ENCODE data around the gene TXNDC9.
"Not testable (repeated sequence)": the region's sequence is repeated elsewhere in the genome, so short reads cannot be mapped to it uniquely, and the experiment has no call there.

TXNDC9 gene

DNA sequence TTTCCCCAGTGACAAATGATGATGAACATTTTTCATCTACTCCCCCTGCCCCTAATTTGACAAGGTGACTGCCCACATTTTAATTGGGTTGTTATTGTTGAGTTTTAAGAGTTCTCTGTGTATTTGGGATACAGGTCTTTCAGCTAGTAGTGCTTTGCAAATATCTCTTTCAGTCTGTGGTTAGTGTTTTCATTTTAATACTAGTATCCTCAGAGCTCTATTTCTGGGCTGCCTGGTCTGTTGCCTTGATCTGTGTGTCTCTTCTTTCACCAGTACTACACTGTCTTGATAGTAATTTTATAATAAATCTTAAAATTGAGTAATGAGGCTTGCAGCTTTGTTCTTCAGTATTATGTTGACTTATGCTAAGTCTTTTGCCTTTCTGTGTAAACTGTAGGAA is 20.7 kb upstream of the TXNDC9 start:
- no peak for ATAC-seq (ENCODE audit: low read depth)
- no peaks in the 10 kb centered on the region for H3K9me3 ChIP-seq (ENCODE audit: severe bottlenecking)
- TF ChIP-seq, protein P1, sequence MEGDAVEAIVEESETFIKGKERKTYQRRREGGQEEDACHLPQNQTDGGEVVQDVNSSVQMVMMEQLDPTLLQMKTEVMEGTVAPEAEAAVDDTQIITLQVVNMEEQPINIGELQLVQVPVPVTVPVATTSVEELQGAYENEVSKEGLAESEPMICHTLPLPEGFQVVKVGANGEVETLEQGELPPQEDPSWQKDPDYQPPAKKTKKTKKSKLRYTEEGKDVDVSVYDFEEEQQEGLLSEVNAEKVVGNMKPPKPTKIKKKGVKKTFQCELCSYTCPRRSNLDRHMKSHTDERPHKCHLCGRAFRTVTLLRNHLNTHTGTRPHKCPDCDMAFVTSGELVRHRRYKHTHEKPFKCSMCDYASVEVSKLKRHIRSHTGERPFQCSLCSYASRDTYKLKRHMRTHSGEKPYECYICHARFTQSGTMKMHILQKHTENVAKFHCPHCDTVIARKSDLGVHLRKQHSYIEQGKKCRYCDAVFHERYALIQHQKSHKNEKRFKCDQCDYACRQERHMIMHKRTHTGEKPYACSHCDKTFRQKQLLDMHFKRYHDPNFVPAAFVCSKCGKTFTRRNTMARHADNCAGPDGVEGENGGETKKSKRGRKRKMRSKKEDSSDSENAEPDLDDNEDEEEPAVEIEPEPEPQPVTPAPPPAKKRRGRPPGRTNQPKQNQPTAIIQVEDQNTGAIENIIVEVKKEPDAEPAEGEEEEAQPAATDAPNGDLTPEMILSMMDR (IDR thresholded peaks at IDR 0.05; ENCODE audit: poor library complexity, severe bottlenecking) = no peak
- H3K36me3 ChIP-seq (ENCODE audit: low read depth) = peaks cover 25% of the 10 kb centered on the region
- no peak for DNase-seq (ENCODE audit: low spot score)
- no peak overlapping the region for H3K4me3 ChIP-seq (ENCODE audit: severe bottlenecking)
- H3K4me1 ChIP-seq (ENCODE audit: insufficient read depth, poor library complexity, severe bottlenecking) = peaks cover 5% of the 10 kb centered on the region
- H3K27ac ChIP-seq (ENCODE audit: poor library complexity, severe bottlenecking) = no peak overlapping the region
- no peaks in the 10 kb centered on the region for H3K27me3 ChIP-seq (ENCODE audit: insufficient read depth, poor library complexity, severe bottlenecking)

DNA sequence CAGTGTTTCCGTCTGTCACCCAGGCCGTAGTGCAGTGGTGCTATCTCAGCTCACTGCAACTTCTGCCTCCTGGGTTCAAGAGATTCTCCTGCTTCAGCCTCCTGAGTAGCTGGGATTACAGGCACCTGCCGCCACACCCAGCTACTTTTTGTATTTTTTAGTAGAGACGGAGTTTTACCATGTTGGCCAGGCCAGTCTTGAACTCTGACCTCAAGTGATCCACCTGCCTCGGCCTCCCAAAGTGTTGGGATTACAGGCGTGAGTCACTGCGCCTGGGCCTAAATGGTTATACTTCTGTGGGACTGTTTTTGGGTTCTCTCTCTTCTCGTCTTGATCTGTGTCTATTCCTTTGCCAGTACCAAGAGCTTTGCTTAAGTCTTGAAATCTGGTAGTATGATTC is 18.7 kb upstream of the TXNDC9 start:
- H3K4me1 ChIP-seq (ENCODE audit: insufficient read depth, poor library complexity, severe bottlenecking); H3K36me3 ChIP-seq (ENCODE audit: low read depth); DNase-seq (ENCODE audit: low spot score); H3K27ac ChIP-seq (ENCODE audit: poor library complexity, severe bottlenecking); ATAC-seq (ENCODE audit: low read depth); H3K9me3 ChIP-seq (ENCODE audit: severe bottlenecking); H3K27me3 ChIP-seq (ENCODE audit: insufficient read depth, poor library complexity, severe bottlenecking); H3K4me3 ChIP-seq (ENCODE audit: severe bottlenecking): not testable (repeated sequence)

DNA sequence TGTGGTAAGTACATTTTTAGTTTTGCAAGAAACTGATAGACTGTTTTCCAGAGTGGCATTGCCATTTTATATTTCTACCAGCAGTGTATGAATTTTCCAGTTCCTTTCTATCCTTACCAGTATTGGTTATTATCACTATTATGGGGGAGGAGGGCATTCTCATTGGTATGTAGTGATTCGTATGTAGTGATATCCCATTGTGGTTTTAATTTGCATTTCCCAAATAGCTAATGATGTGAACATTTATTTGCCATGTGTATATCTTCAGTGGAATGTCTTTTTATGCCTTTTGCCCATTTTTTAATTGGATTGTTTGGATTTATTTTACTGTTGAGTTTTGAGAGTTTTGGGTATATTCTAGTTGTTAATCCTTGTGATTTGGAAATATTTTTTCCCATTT is 17.9 kb upstream of the TXNDC9 start:
- ATAC-seq (ENCODE audit: low read depth) (0 out of 3 replicates have a peak, but pooled peaks have one; percentile 19), DNase-seq (ENCODE audit: low spot score) (no peak)
- H3K4me1 ChIP-seq (ENCODE audit: insufficient read depth, poor library complexity, severe bottlenecking) = peaks cover 5% of the 10 kb centered on the region
- no peak overlapping the region for H3K4me3 ChIP-seq (ENCODE audit: severe bottlenecking)
- TF ChIP-seq, protein P1 (IDR thresholded peaks at IDR 0.05; ENCODE audit: poor library complexity, severe bottlenecking) = no peak
- H3K9me3 ChIP-seq (ENCODE audit: severe bottlenecking) = no peaks in the 10 kb centered on the region
- H3K36me3 ChIP-seq (ENCODE audit: low read depth) = no peaks in the 10 kb centered on the region
- H3K27me3 ChIP-seq (ENCODE audit: insufficient read depth, poor library complexity, severe bottlenecking) = no peaks in the 10 kb centered on the region
- H3K27ac ChIP-seq (ENCODE audit: poor library complexity, severe bottlenecking) = no peak overlapping the region

DNA sequence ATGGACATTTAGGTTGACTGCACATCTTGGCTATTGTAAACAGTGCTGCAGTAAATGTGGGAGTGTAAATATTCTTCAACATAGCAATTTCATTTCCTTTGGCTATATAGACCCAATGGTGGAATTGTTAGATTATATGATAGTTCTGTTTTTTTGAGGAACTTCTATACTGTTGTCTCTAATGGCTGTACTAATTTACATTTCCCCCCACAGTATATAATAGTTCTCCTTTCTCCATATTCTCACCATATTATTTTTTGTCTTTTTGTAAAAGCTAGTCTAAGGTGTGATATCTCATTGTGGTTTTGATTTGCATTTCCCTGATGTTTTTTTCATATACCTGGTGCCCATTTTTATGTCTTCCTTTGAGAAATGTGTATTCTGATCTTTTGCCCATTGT is 14.1 kb upstream of the TXNDC9 start:
- TF ChIP-seq, protein P1 (IDR thresholded peaks at IDR 0.05; ENCODE audit: poor library complexity, severe bottlenecking) = no peak
- H3K27ac ChIP-seq (ENCODE audit: poor library complexity, severe bottlenecking) = no peak overlapping the region
- H3K4me3 ChIP-seq (ENCODE audit: severe bottlenecking) = no peak overlapping the region
- ATAC-seq (ENCODE audit: low read depth) = no peak
- no peaks in the 10 kb centered on the region for H3K36me3 ChIP-seq (ENCODE audit: low read depth)
- no peaks in the 10 kb centered on the region for H3K9me3 ChIP-seq (ENCODE audit: severe bottlenecking)
- no peaks in the 10 kb centered on the region for H3K27me3 ChIP-seq (ENCODE audit: insufficient read depth, poor library complexity, severe bottlenecking)
- peaks cover 5% of the 10 kb centered on the region for H3K4me1 ChIP-seq (ENCODE audit: insufficient read depth, poor library complexity, severe bottlenecking)
- DNase-seq (ENCODE audit: low spot score) = no peak

DNA sequence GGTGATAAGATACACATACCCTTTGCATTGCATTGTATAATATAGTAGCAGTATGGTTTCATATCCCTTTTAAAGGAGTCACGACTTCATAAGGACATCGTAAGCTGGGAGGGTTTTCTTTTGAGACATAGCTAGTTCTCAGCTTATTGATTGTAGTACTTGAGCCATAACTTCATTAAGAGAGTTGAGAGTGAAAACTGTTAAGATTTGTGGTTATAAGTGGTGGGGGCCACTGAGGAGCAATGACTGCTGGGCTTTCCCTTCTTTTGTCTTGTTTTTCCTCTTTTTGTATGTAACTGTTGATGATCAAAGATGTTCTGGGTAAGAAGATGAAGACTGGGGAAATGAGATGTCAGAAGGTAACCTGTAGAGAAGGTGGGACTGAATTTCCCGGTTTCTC is 12.0 kb upstream of the TXNDC9 start:
- Histone ChIP-seq H3K4me3 (ENCODE audit: severe bottlenecking) (no peak overlapping the region), H3K27ac (ENCODE audit: poor library complexity, severe bottlenecking) (no peak overlapping the region), H3K36me3 (ENCODE audit: low read depth) (no peaks in the 10 kb centered on the region), H3K27me3 (ENCODE audit: insufficient read depth, poor library complexity, severe bottlenecking) (no peaks in the 10 kb centered on the region), H3K4me1 (ENCODE audit: insufficient read depth, poor library complexity, severe bottlenecking) (no peaks in the 10 kb centered on the region), H3K9me3 (ENCODE audit: severe bottlenecking) (no peaks in the 10 kb centered on the region)
- TF ChIP-seq, protein P1 (IDR thresholded peaks at IDR 0.05; ENCODE audit: poor library complexity, severe bottlenecking) = no peak
- DNase-seq (ENCODE audit: low spot score) = no peak
- ATAC-seq (ENCODE audit: low read depth) = no peak

Data from RWPE2 (cell line).